Nephron progenitor cell (in vitro differentiated cells): ENCODE results near the gene FAM118A.
A peak's percentile ranks its signal among the peaks of the same experiment; 100 is the strongest.

Experiments
- DNase-seq: peaks from one replicate; pipeline ENCODE4 v3.0.0; 2021
- H3K27ac Mint-ChIP-seq: 2 replicates; pipeline ENCODE4 v1.8.0; 2021; ENCODE audit warnings: mild to moderate bottlenecking, moderate library complexity, mixed read lengths
- H3K27me3 Mint-ChIP-seq: 2 replicates; pipeline ENCODE4 v1.8.0; 2021; ENCODE audit warnings: mild to moderate bottlenecking, low read depth, mixed read lengths; ENCODE audit not compliant: poor library complexity
- H3K36me3 Mint-ChIP-seq: 2 replicates; pipeline ENCODE4 v1.8.0; 2021; ENCODE audit warnings: low read depth, mixed read lengths
- H3K4me1 Mint-ChIP-seq: 2 replicates; pipeline ENCODE4 v1.8.0; 2021; ENCODE audit warnings: mixed read lengths
- H3K4me3 Mint-ChIP-seq: 2 replicates; pipeline ENCODE4 v1.8.0; 2021; ENCODE audit warnings: mild to moderate bottlenecking, moderate library complexity, mixed read lengths
- H3K9me3 Mint-ChIP-seq: 2 replicates; pipeline ENCODE4 v1.8.0; 2021; ENCODE audit warnings: mild to moderate bottlenecking, moderate library complexity, mixed read lengths
- CTCF ChIP-seq: fragments of 200-600 bp; sonication (generic); IDR thresholded peaks from 2 replicates; pipeline ENCODE4 v1.5.0; 2021; ENCODE audit warnings: antibody characterized with exemption

FAM118A gene

GRCh38 chr22:45334528-45334927, 24.8 kb downstream of the FAM118A start:
- no peak for DNase-seq
- Mint-ChIP-seq H3K4me3 (no peak overlapping the region), H3K9me3 (no peaks in the 10 kb centered on the region), H3K27ac (no peak overlapping the region), H3K27me3 (peaks cover 9% of the 10 kb centered on the region), H3K36me3 (peaks cover 46% of the 10 kb centered on the region), H3K4me1 (peaks cover 33% of the 10 kb centered on the region)
- TF ChIP-seq CTCF: no peak

- H3K4me1 Mint-ChIP-seq: peaks cover 33% of the 10 kb centered on the region
- peak; percentile 51 for DNase-seq
- no peaks in the 10 kb centered on the region for H3K9me3 Mint-ChIP-seq
Observed at GRCh38 chr22:45335021-45335818, 25.5 kb downstream of the FAM118A start.

GRCh38 chr22:45335854-45336522, 26.3 kb downstream of the FAM118A start:
- no peak for DNase-seq
- no peak for TF ChIP-seq CTCF
- Mint-ChIP-seq H3K27me3 (peaks cover 9% of the 10 kb centered on the region), H3K27ac (peak overlapping the region; percentile 36), H3K36me3 (peaks cover 50% of the 10 kb centered on the region), H3K4me1 (peaks cover 38% of the 10 kb centered on the region), H3K9me3 (no peaks in the 10 kb centered on the region), H3K4me3 (no peak overlapping the region)

More at GRCh38 chr22:45335021-45335818, 25.5 kb downstream of the FAM118A start:
- peaks cover 9% of the 10 kb centered on the region for H3K27me3 Mint-ChIP-seq
- peak overlapping the region; percentile 37 for H3K27ac Mint-ChIP-seq
- TF ChIP-seq CTCF: peak; percentile 33
- peaks cover 50% of the 10 kb centered on the region for H3K36me3 Mint-ChIP-seq
- no peak overlapping the region for H3K4me3 Mint-ChIP-seq

GRCh38 chr22:45336971-45337431, 27.3 kb downstream of the FAM118A start:
- no peak for TF ChIP-seq CTCF
- Mint-ChIP-seq H3K4me3 (no peak overlapping the region), H3K36me3 (peaks cover 55% of the 10 kb centered on the region)

GRCh38 chr22:45337536-45337935, 27.8 kb downstream of the FAM118A start:
- DNase-seq: no peak
- Mint-ChIP-seq H3K4me3 (no peak overlapping the region), H3K27ac (no peak overlapping the region), H3K36me3 (peaks cover 55% of the 10 kb centered on the region), H3K27me3 (peaks cover 9% of the 10 kb centered on the region), H3K9me3 (no peaks in the 10 kb centered on the region), H3K4me1 (peaks cover 46% of the 10 kb centered on the region)
- TF ChIP-seq CTCF: no peak

More at GRCh38 chr22:45336971-45337431, 27.3 kb downstream of the FAM118A start:
- H3K9me3 Mint-ChIP-seq: no peaks in the 10 kb centered on the region
- peaks cover 46% of the 10 kb centered on the region for H3K4me1 Mint-ChIP-seq
- H3K27me3 Mint-ChIP-seq: peaks cover 9% of the 10 kb centered on the region
- no peak for DNase-seq
- H3K27ac Mint-ChIP-seq: peak overlapping the region; percentile 84
